Keratinocyte (primary cell): ENCODE data around the gene UBR3. TPM values are rescaled to one million over a fixed set of nuclear protein-coding genes. Genes with fewer than 3 reads are reported as not detected.

Source experiments
- DNase-seq: peaks from one replicate; pipeline ENCODE4 v3.0.0-alpha.2; 2011; ENCODE audit warnings: low read depth, missing footprints, low spot score
- FAIRE-seq: peaks from 2 replicates; lab custom pipeline; 2011; peaks lifted over from hg19 to GRCh38; lab: Jason Lieb, UNC
- H2AFZ ChIP-seq: 2 replicates; pipeline ENCODE4 v1.6.0; 2012; ENCODE audit warnings: low read length, control low read depth, inconsistent platforms; ENCODE audit not compliant: control insufficient read depth
- H3K27ac ChIP-seq: 2 replicates; pipeline ENCODE4 v1.5.1; 2011; ENCODE audit warnings: low read length; ENCODE audit not compliant: control insufficient read depth, insufficient read depth
- H3K27me3 ChIP-seq: 3 replicates; pipeline ENCODE4 v1.6.0; 2011; ENCODE audit warnings: low read length; ENCODE audit not compliant: control insufficient read depth, insufficient read depth; ENCODE audit errors: extremely low read depth
- H3K36me3 ChIP-seq, 2 experiments: 2 replicates in 1 of 2; 3 replicates in 1 of 2; pipeline ENCODE4 v1.5.1; 2011; ENCODE audit warnings: low read length in 2 of 2, mild to moderate bottlenecking in 1 of 2; ENCODE audit not compliant: control insufficient read depth in 2 of 2, insufficient read depth in 2 of 2; ENCODE audit errors: extremely low read depth in 1 of 2
- H3K4me1 ChIP-seq: 3 replicates; pipeline ENCODE4 v1.5.1; 2011; ENCODE audit warnings: low read length; ENCODE audit not compliant: control insufficient read depth, insufficient read depth; ENCODE audit errors: extremely low read depth
- H3K4me2 ChIP-seq: 3 replicates; pipeline ENCODE4 v1.6.0; 2011; ENCODE audit warnings: low read depth, low read length; ENCODE audit not compliant: control insufficient read depth, insufficient read depth; ENCODE audit errors: extremely low read depth
- H3K4me3 ChIP-seq, 3 experiments: fragments of 200-600 bp in 1 of 3; sonication (generic) in 1 of 3; 2 replicates in 2 of 3; 3 replicates in 1 of 3; pipeline ENCODE4 v1.5.1; 2011 to 2016; ENCODE audit warnings: low read length in 3 of 3, mild to moderate bottlenecking in 3 of 3, control low read depth in 2 of 3, inconsistent platforms in 1 of 3, low read depth in 1 of 3, mixed read lengths in 1 of 3, mixed run types in 1 of 3, moderate library complexity in 1 of 3; ENCODE audit not compliant: control insufficient read depth in 2 of 3, insufficient read depth in 2 of 3; ENCODE audit errors: extremely low read depth in 1 of 3
- H3K79me2 ChIP-seq: 2 replicates; pipeline ENCODE4 v1.6.0; 2012; ENCODE audit warnings: low read length; ENCODE audit not compliant: control insufficient read depth, insufficient read depth
- H3K9ac ChIP-seq: 3 replicates; pipeline ENCODE4 v1.6.0; 2011; ENCODE audit warnings: low read length; ENCODE audit not compliant: control insufficient read depth, insufficient read depth; ENCODE audit errors: extremely low read depth
- H3K9me1 ChIP-seq: 3 replicates; pipeline ENCODE4 v1.6.0; 2011; ENCODE audit warnings: low read length; ENCODE audit not compliant: control insufficient read depth, insufficient read depth; ENCODE audit errors: extremely low read depth
- H3K9me3 ChIP-seq: 2 replicates; pipeline ENCODE4 v1.5.1; 2012; ENCODE audit warnings: low read depth, low read length; ENCODE audit not compliant: control insufficient read depth
- H4K20me1 ChIP-seq: 3 replicates; pipeline ENCODE4 v1.6.0; 2011; ENCODE audit warnings: low read length; ENCODE audit not compliant: control insufficient read depth, insufficient read depth; ENCODE audit errors: extremely low read depth
- EZH2 ChIP-seq: IDR thresholded peaks from one replicate; pipeline ENCODE4 v1.6.1; 2012; ENCODE audit warnings: inconsistent platforms, mild to moderate bottlenecking, low read length, moderate library complexity
- dilution Hi-C: fragments of 300-500 bp; cut with MboI; formaldehyde crosslinking; loops from one replicate; pipeline ENCODE4 v1.7.0; 2020; ENCODE audit warnings: low sequenced_read_pairs; ENCODE audit not compliant: extremely low pct_ligation_motif_present
- polyA plus RNA-seq, 5 experiments: library from polyadenylated mRNA; depleted of rRNA in 3 of 5; stranded (reverse) in 3 of 5; stranded (forward) in 1 of 5; unstranded in 1 of 5; fragments of >200 nt; gene quantifications; 1 replicate in 1 of 5; 2 replicates in 3 of 5; 3 replicates in 1 of 5; pipeline versions ENCODE4 v1.2.1 to v1.2.3, GENCODE V29; 2011 to 2012; ENCODE audit warnings: missing spikeins in 2 of 5, low read depth in 1 of 5, low replicate concordance in 1 of 5
- TF ChIP-seq, protein P1 (sequence below), 3 experiments: IDR thresholded peaks in 1 of 3; conservative IDR thresholded peaks in 1 of 3; optimal IDR thresholded peaks in 1 of 3; 2 replicates in 2 of 3; 3 replicates in 1 of 3; pipeline versions ENCODE3 to v1.5.1; 2011; ENCODE audit warnings: low read length in 3 of 3, mild to moderate bottlenecking in 3 of 3, moderate library complexity in 2 of 3, control low read depth in 1 of 3, inconsistent platforms in 1 of 3; ENCODE audit not compliant: insufficient read depth in 2 of 3; ENCODE audit errors: extremely low read depth in 1 of 3

The UBR3 gene
- polyA plus RNA-seq, 1 donor (not counting 4 experiments of a cell fraction or from before 2014, with no cell fraction given): 14.7 TPM

DNA sequence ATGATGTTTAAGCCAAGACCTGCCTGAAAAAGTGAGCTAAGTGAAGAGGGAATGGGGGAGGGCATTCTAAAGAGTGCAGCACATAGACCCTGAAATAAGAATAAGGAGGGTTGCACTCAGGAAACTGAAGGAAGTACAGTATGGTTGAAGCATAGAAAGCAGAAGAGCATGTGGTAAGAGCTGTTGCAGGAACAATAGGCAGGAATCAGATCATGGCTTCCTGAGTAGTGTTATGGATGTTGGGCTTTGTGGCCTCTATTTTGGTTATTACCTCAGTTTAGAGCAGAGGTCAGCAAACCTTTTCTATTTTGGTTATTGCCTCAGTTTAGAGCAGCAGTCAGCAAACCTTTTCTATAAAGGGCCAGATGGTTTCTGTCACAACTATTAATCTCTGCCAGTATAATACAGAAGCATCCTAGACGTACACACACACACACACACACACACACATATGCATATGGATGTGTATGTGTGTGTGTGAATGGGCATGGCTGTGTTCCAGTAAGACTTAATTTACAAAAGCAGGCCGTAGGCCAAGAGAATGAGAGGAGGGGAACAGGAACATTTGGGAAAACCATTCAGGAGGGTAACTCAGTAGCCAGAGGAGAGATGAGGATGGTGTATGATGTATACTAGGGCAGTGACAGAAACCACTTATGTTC, 259.6 kb downstream of the UBR3 start:
- Histone ChIP-seq H3K9me1 (no peaks in the 10 kb centered on the region), H3K79me2 (no peaks in the 10 kb centered on the region), H3K4me3 (no peak overlapping the region), H3K36me3 (no peaks in the 10 kb centered on the region), H3K4me1 (no peaks in the 10 kb centered on the region), H3K27ac (no peak overlapping the region), H3K27me3 (no peaks in the 10 kb centered on the region), H2AFZ (no peak overlapping the region), H3K9me3 (no peaks in the 10 kb centered on the region), H3K9ac (no peak overlapping the region), H3K4me2 (no peak overlapping the region), H4K20me1 (no peaks in the 10 kb centered on the region)
- dilution Hi-C loops: no loop called here
- FAIRE-seq: no peak
- no peak for DNase-seq
- TF ChIP-seq, protein P1, sequence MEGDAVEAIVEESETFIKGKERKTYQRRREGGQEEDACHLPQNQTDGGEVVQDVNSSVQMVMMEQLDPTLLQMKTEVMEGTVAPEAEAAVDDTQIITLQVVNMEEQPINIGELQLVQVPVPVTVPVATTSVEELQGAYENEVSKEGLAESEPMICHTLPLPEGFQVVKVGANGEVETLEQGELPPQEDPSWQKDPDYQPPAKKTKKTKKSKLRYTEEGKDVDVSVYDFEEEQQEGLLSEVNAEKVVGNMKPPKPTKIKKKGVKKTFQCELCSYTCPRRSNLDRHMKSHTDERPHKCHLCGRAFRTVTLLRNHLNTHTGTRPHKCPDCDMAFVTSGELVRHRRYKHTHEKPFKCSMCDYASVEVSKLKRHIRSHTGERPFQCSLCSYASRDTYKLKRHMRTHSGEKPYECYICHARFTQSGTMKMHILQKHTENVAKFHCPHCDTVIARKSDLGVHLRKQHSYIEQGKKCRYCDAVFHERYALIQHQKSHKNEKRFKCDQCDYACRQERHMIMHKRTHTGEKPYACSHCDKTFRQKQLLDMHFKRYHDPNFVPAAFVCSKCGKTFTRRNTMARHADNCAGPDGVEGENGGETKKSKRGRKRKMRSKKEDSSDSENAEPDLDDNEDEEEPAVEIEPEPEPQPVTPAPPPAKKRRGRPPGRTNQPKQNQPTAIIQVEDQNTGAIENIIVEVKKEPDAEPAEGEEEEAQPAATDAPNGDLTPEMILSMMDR (optimal IDR thresholded peaks at IDR 0.05 in 1 of 3, IDR thresholded peaks at IDR 0.05 in 1 of 3, conservative IDR thresholded peaks at IDR 0.05 in 1 of 3; ENCODE audit: extremely low read depth in 1 of 3, insufficient read depth in 2 of 3, low read length in 3 of 3): no peak
- no peak for TF ChIP-seq EZH2

GRCh38 chr2:170087413-170087793, 260.1 kb downstream of the UBR3 start:
- Histone ChIP-seq H3K4me2 (no peak overlapping the region), H3K4me3 (no peak overlapping the region), H2AFZ (no peak overlapping the region), H3K9ac (no peak overlapping the region), H3K4me1 (no peaks in the 10 kb centered on the region), H3K27ac (no peak overlapping the region), H3K27me3 (no peaks in the 10 kb centered on the region), H4K20me1 (no peaks in the 10 kb centered on the region), H3K36me3 (no peaks in the 10 kb centered on the region), H3K9me1 (no peaks in the 10 kb centered on the region), H3K9me3 (no peaks in the 10 kb centered on the region), H3K79me2 (no peaks in the 10 kb centered on the region)
- TF ChIP-seq, protein P1 (optimal IDR thresholded peaks at IDR 0.05 in 1 of 3, IDR thresholded peaks at IDR 0.05 in 1 of 3, conservative IDR thresholded peaks at IDR 0.05 in 1 of 3; ENCODE audit: extremely low read depth in 1 of 3, insufficient read depth in 2 of 3, low read length in 3 of 3): no peak
- TF ChIP-seq EZH2: no peak
- no peak for DNase-seq
- dilution Hi-C loops: no loop called here
- peak; percentile 17 for FAIRE-seq
